HEK293 (cell line): ENCODE data around the gene OR8J3.
"Not testable (repeated sequence)": the region's sequence is repeated elsewhere in the genome, so short reads cannot be mapped to it uniquely, and the experiment has no call there.

Experiments
- CTCF ChIA-PET: fragments of 350-600 bp; formaldehyde crosslinking; extraction: SDS; loops from one replicate; lab custom pipeline; 2021; ENCODE audit warnings: antibody characterized with exemption; lab: Yijun Ruan, JAX
- POLR2A ChIA-PET: fragments of 300-600 bp; formaldehyde crosslinking; extraction: SDS; loops from one replicate; lab custom pipeline; 2020; ENCODE audit warnings: antibody characterized with exemption, inconsistent platforms; lab: Yijun Ruan, JAX
- H3K27ac ChIP-seq: fragments of 200-500 bp; sonication (Bioruptor generic); 2 replicates; pipeline ENCODE4 v1.5.1; 2014; ENCODE audit warnings: low read depth, low read length, control low read depth, inconsistent platforms; ENCODE audit errors: extremely low read depth
- H3K36me3 ChIP-seq, 2 experiments: fragments of 200-500 bp in 1 of 2; sonication (Bioruptor generic) in 1 of 2; 1 replicate in 1 of 2; 2 replicates in 1 of 2; pipeline ENCODE4 v1.5.1; 2014 to 2017; ENCODE audit warnings: inconsistent platforms in 2 of 2, low read length in 2 of 2; ENCODE audit not compliant: control insufficient read depth in 2 of 2, insufficient read depth in 1 of 2
- H3K4me1 ChIP-seq: fragments of 200-500 bp; sonication (Bioruptor generic); 2 replicates; pipeline ENCODE4 v1.5.1; 2014; ENCODE audit warnings: mild to moderate bottlenecking, low read length, inconsistent platforms; ENCODE audit not compliant: control insufficient read depth, insufficient read depth
- H3K4me3 ChIP-seq: 2 replicates; pipeline ENCODE4 v1.5.1; 2011; ENCODE audit warnings: low read depth, mild to moderate bottlenecking, control low read depth, low read length, moderate library complexity
- H3K9me3 ChIP-seq: fragments of 200-500 bp; sonication (Bioruptor generic); 2 replicates; pipeline ENCODE4 v1.5.1; 2014; ENCODE audit warnings: low read depth, low read length, inconsistent platforms; ENCODE audit not compliant: control insufficient read depth, insufficient read depth
- AEBP2 ChIP-seq: fragments of 450-650 bp; formaldehyde crosslinking; IDR thresholded peaks from 2 replicates; pipeline ENCODE4 v1.5.1; 2016; ENCODE audit warnings: missing biosample characterization, missing genetic modification characterization, borderline replicate concordance
- ATF2 ChIP-seq: fragments of 450-650 bp; formaldehyde crosslinking; IDR thresholded peaks from 2 replicates; pipeline ENCODE4 v1.5.1; 2016; ENCODE audit warnings: missing biosample characterization, missing genetic modification characterization, low read depth
- BCL11A ChIP-seq: fragments of 450-650 bp; formaldehyde crosslinking; IDR thresholded peaks from 2 replicates; pipeline ENCODE4 v1.5.1; 2016; ENCODE audit warnings: low read depth, missing biosample characterization, missing genetic modification characterization
- CTCF ChIP-seq: fragments of 450-650 bp; formaldehyde crosslinking; IDR thresholded peaks from 2 replicates; pipeline ENCODE4 v1.5.1; 2016; ENCODE audit warnings: missing biosample characterization, missing genetic modification characterization
- GLI4 ChIP-seq: fragments of 450-650 bp; formaldehyde crosslinking; IDR thresholded peaks from 2 replicates; pipeline ENCODE4 v1.5.1; 2016; ENCODE audit warnings: missing biosample characterization, missing genetic modification characterization
- SCRT1 ChIP-seq: fragments of 450-650 bp; formaldehyde crosslinking; IDR thresholded peaks from 2 replicates; pipeline ENCODE4 v1.5.1; 2016; ENCODE audit warnings: missing biosample characterization, missing genetic modification characterization, borderline replicate concordance
- SP3 ChIP-seq: fragments of 450-650 bp; formaldehyde crosslinking; IDR thresholded peaks from 2 replicates; pipeline ENCODE4 v1.5.1; 2016; ENCODE audit warnings: missing biosample characterization, missing genetic modification characterization
- ZNF155 ChIP-seq: fragments of 450-650 bp; formaldehyde crosslinking; IDR thresholded peaks from 2 replicates; pipeline ENCODE4 v1.5.1; 2016; ENCODE audit warnings: missing biosample characterization, missing genetic modification characterization
- ZNF157 ChIP-seq: fragments of 450-650 bp; formaldehyde crosslinking; IDR thresholded peaks from 2 replicates; pipeline ENCODE4 v1.5.1; 2016; ENCODE audit warnings: missing biosample characterization, missing genetic modification characterization
- ZNF202 ChIP-seq: fragments of 450-650 bp; formaldehyde crosslinking; IDR thresholded peaks from 2 replicates; pipeline ENCODE4 v1.5.1; 2016; ENCODE audit warnings: missing biosample characterization, missing genetic modification characterization, borderline replicate concordance
- ZNF280D ChIP-seq: fragments of 450-650 bp; formaldehyde crosslinking; IDR thresholded peaks from 2 replicates; pipeline ENCODE4 v1.5.1; 2016; ENCODE audit warnings: missing biosample characterization, missing genetic modification characterization
- ZNF311 ChIP-seq: fragments of 450-650 bp; formaldehyde crosslinking; IDR thresholded peaks from 2 replicates; pipeline ENCODE4 v1.5.1; 2017; ENCODE audit warnings: missing biosample characterization, missing genetic modification characterization, borderline replicate concordance
- ZNF391 ChIP-seq: fragments of 450-650 bp; formaldehyde crosslinking; IDR thresholded peaks from 2 replicates; pipeline ENCODE4 v1.5.1; 2016; ENCODE audit warnings: low read depth, missing biosample characterization, missing genetic modification characterization, borderline replicate concordance
- ZNF394 ChIP-seq: fragments of 450-650 bp; formaldehyde crosslinking; IDR thresholded peaks from 2 replicates; pipeline ENCODE4 v1.5.1; 2016; ENCODE audit warnings: missing biosample characterization, missing genetic modification characterization, mild to moderate bottlenecking, moderate library complexity, borderline replicate concordance
- ZNF398 ChIP-seq: fragments of 450-650 bp; formaldehyde crosslinking; IDR thresholded peaks from 2 replicates; pipeline ENCODE4 v1.5.1; 2017; ENCODE audit warnings: missing biosample characterization, missing genetic modification characterization
- ZNF426 ChIP-seq: fragments of 450-650 bp; formaldehyde crosslinking; IDR thresholded peaks from 2 replicates; pipeline ENCODE4 v1.5.1; 2017; ENCODE audit warnings: missing biosample characterization, missing genetic modification characterization, mild to moderate bottlenecking, inconsistent platforms, moderate library complexity
- ZNF548 ChIP-seq: fragments of 450-650 bp; formaldehyde crosslinking; IDR thresholded peaks from 2 replicates; pipeline ENCODE4 v1.5.1; 2016; ENCODE audit warnings: missing biosample characterization, missing genetic modification characterization
- ZNF610 ChIP-seq: fragments of 450-650 bp; formaldehyde crosslinking; IDR thresholded peaks from 2 replicates; pipeline ENCODE4 v1.5.1; 2016; ENCODE audit warnings: missing biosample characterization, missing genetic modification characterization, borderline replicate concordance
- ZNF76 ChIP-seq: fragments of 450-650 bp; formaldehyde crosslinking; IDR thresholded peaks from 2 replicates; pipeline ENCODE4; 2016; ENCODE audit warnings: low read depth, missing biosample characterization, missing genetic modification characterization, borderline replicate concordance
- ZNF792 ChIP-seq: fragments of 450-650 bp; formaldehyde crosslinking; IDR thresholded peaks from 2 replicates; pipeline ENCODE4 v1.5.1; 2016; ENCODE audit warnings: missing biosample characterization, missing genetic modification characterization
- ZSCAN30 ChIP-seq: fragments of 450-650 bp; IDR thresholded peaks from 2 replicates; pipeline ENCODE4 v1.5.1; 2018; ENCODE audit warnings: missing biosample characterization, mild to moderate bottlenecking, missing genetic modification characterization, moderate library complexity

OR8J3 gene

GRCh38 chr11:56151376-56151775 is 11.4 kb upstream of the OR8J3 start (continued):
- TF ChIP-seq ZNF394 = no peak

- CTCF ChIA-PET, H3K9me3 ChIP-seq, POLR2A ChIA-PET, H3K4me3 ChIP-seq, H3K27ac ChIP-seq, H3K4me1 ChIP-seq, H3K36me3 ChIP-seq: not testable (repeated sequence)
Observed at GRCh38 chr11:56143681-56144080, 3.7 kb upstream of the OR8J3 start.

- no peak for TF ChIP-seq GLI4 (tag by site-specific recombination)
- TF ChIP-seq ZNF157 (tag by site-specific recombination) = no peak
- no peak for TF ChIP-seq ZNF792 (tag by site-specific recombination)
- no peak for TF ChIP-seq ZNF202 (tag by site-specific recombination)
- no peak for TF ChIP-seq ZNF76 (tag by site-specific recombination)
- no peak for TF ChIP-seq CTCF (tag by site-specific recombination)
- no peak for TF ChIP-seq SP3
- TF ChIP-seq ZNF426 (tag by site-specific recombination) = no peak
- no peak for TF ChIP-seq AEBP2 (tag by site-specific recombination)
- TF ChIP-seq SCRT1 (tag by site-specific recombination) = no peak
- no peak for TF ChIP-seq ZSCAN30 (tag by site-specific recombination)
- no peak for TF ChIP-seq ZNF398
- no peak for TF ChIP-seq BCL11A
- TF ChIP-seq ZNF311 (tag by site-specific recombination) = no peak
- no peaks in the 10 kb centered on the region for H3K36me3 ChIP-seq
- no peak within 1 kb of the TSS for H3K4me3 ChIP-seq
- H3K4me1 ChIP-seq = no peaks in the 10 kb centered on the region
- ChIA-PET CTCF (no interaction called here), POLR2A (no interaction called here)
- no peaks in the 10 kb centered on the region for H3K9me3 ChIP-seq
- H3K27ac ChIP-seq = no peak within 1 kb of the TSS
Observed at GRCh38 chr11:56122073-56122472, 17.9 kb downstream of the OR8J3 start, which contains the start of gene OR8H3. Gene OR8H3 (plus strand): TSS chr11:56122373. CDS start chr11:56122373, 0 bp downstream.

GRCh38 chr11:56103210-56103737 is 36.7 kb downstream of the OR8J3 start, which contains the start of gene OR8H2:
Gene OR8H2 (plus strand): TSS chr11:56103687. CDS start chr11:56105043, 1,356 bp downstream.
- Histone ChIP-seq H3K9me3 (no peaks in the 10 kb centered on the region), H3K36me3 (no peaks in the 10 kb centered on the region), H3K27ac (no peak within 1 kb of the TSS), H3K4me3 (no peak within 1 kb of the TSS), H3K4me1 (no peaks in the 10 kb centered on the region)
- POLR2A ChIA-PET = no interaction called here
- CTCF ChIA-PET = no interaction called here
- TF ChIP-seq ZNF280D (tag by site-specific recombination) (no peak), ZNF610 (tag by site-specific recombination) (no peak), ZNF548 (no peak), ATF2 (tag by site-specific recombination) (no peak), ZNF391 (tag by site-specific recombination) (no peak), ZNF155 (tag by site-specific recombination) (no peak)
